ENCODE results near the gene CLCNKB. TPM values are rescaled to one million over a fixed set of nuclear protein-coding genes. Genes with fewer than 3 reads are reported as not detected.
A peak's percentile ranks its signal among the peaks of the same experiment; 100 is the strongest.

Gene CLCNKB
- total and polyA plus RNA-seq, 2 of the 13 experiments (the other 11 are each of a cell fraction or from before 2014, with no cell fraction given): 0.04 TPM; not detected in 1

GRCh38 chr1:16083486-16083885 lies 39.9 kb downstream of the CLCNKB start:
- ChIA-PET CTCF (ENCODE audit: low intra/inter-chr PET ratio, low total read pairs) (interaction anchor here (5.7 kb wide), 1 partner anchor 104 kb away, joined by 98 read pairs; no protein-coding TSS in a partner anchor), POLR2A (interaction anchor here (1.6 to 1.7 kb wide), 2 partner anchors 101 to 103 kb away, joined by 3 read pairs; no protein-coding TSS in a partner anchor)
- BruUV-seq (replicated peaks): no TSS peak
- ATAC-seq: no peak
- Histone ChIP-seq H3K4me1 (ENCODE audit: insufficient read depth, low read length) (peaks cover 55% of the 10 kb centered on the region), H2AFZ (ENCODE audit: low read length) (no peak overlapping the region), H3K4me3 (replicated peaks in 1 of 3; ENCODE audit: insufficient read depth in 1 of 3, low read depth in 2 of 3, low read length in 3 of 3) (no peak overlapping the region), H3K79me2 (ENCODE audit: insufficient read depth, low read length) (no peaks in the 10 kb centered on the region), H3K9ac (ENCODE audit: insufficient read depth, low read depth, low read length) (no peak overlapping the region), H3K36me3 (replicated peaks in 1 of 2; ENCODE audit: control insufficient read depth in 1 of 2, insufficient read depth in 2 of 2, low read length in 2 of 2) (no peaks in the 10 kb centered on the region), H3K9me3 (ENCODE audit: low read length) (no peaks in the 10 kb centered on the region), H3K27ac (ENCODE audit: extremely low read length, insufficient read depth, low read length) (no peak overlapping the region), H3K27me3 (ENCODE audit: control insufficient read depth in 1 of 2, insufficient read depth in 2 of 2, low read length in 2 of 2) (peaks cover 0 to 14% of the 10 kb centered on the region in 2 experiments; a peak in 2 of 5 replicates), H4K20me1 (ENCODE audit: insufficient read depth, low read length) (no peaks in the 10 kb centered on the region), H3K4me2 (ENCODE audit: low read depth, low read length) (no peak overlapping the region)
- in situ Hi-C loops (cut with HindIII; ENCODE audit: extremely low pct_ligation_motif_present, low pct_unique_long_range_greater_than_20kb) (loop anchor here (5.0 kb wide), 1 partner anchor 34 kb away; no protein-coding TSS in a partner anchor), intact Hi-C loops (cut with micrococcal nuclease; ENCODE audit: unreplicated experiment) (loop anchor here (2.0 kb wide), 1 partner anchor 29 kb away; no protein-coding TSS in a partner anchor)
- TF ChIP-seq AHDC1 (CRISPR knock-in tag; IDR thresholded peaks at IDR 0.05; ENCODE audit: borderline replicate concordance) (no peak), HNRNPL (IDR thresholded peaks at IDR 0.05; ENCODE audit: low read depth, low read length) (0 out of 2 replicates have a peak, but pooled peaks have one; percentile 47), ZBTB37 (CRISPR knock-in tag; IDR thresholded peaks at IDR 0.05) (no peak)
- 10% methylated on average over 2 of the region's 5 CpGs for WGBS (ENCODE audit: low lambda C conversion rate)
- no peak for FAIRE-seq
- DNase-seq (ENCODE audit: low spot score): no peak

All from HepG2 (cell line).